NOMO-1 treated with dmso at 0.1 percent for 144 hours (cell line): ENCODE results near the gene MAK.
"Not testable (repeated sequence)": the region's sequence is repeated elsewhere in the genome, so short reads cannot be mapped to it uniquely, and the experiment has no call there.

Experiments
- DNase-seq: peaks from one replicate; lab custom pipeline; 2025; ENCODE audit not compliant: unreplicated experiment; lab: John Stamatoyannopoulos, UW

MAK gene

GRCh38 chr6:10853849-10854300, 15.5 kb upstream of the MAK start:
- not testable (repeated sequence) for DNase-seq

- DNase-seq = no peak
Measured at GRCh38 chr6:10852361-10852960, 14.1 kb upstream of the MAK start.

GRCh38 chr6:10850728-10851127, 12.4 kb upstream of the MAK start:
- no peak for DNase-seq

GRCh38 chr6:10849901-10850300, 11.6 kb upstream of the MAK start:
- no peak for DNase-seq

- DNase-seq = no peak
Measured at GRCh38 chr6:10847684-10848083, 9.3 kb upstream of the MAK start.

GRCh38 chr6:10843554-10843953, 5.2 kb upstream of the MAK start:
- DNase-seq = no peak

GRCh38 chr6:10838794-10839333, 525 bp upstream of the MAK start:
- no peak for DNase-seq

GRCh38 chr6:10837622-10837994, 731 bp downstream of the MAK start:
- DNase-seq = no peak

- no peak for DNase-seq
Measured at GRCh38 chr6:10837009-10837621, 1.2 kb downstream of the MAK start.

- no peak for DNase-seq
Measured at GRCh38 chr6:10834823-10835222, 3.5 kb downstream of the MAK start.

- peak; percentile 48 for DNase-seq
Measured at GRCh38 chr6:10831609-10832008, 6.7 kb downstream of the MAK start.

GRCh38 chr6:10824819-10825218, 13.5 kb downstream of the MAK start:
- no peak for DNase-seq

- no peak for DNase-seq
Measured at GRCh38 chr6:10824297-10824696, 14.0 kb downstream of the MAK start.

GRCh38 chr6:10814176-10814575, 24.2 kb downstream of the MAK start:
- not testable (repeated sequence) for DNase-seq

GRCh38 chr6:10809098-10809497, 29.2 kb downstream of the MAK start:
- DNase-seq = peak; percentile 6

- DNase-seq = no peak
Measured at GRCh38 chr6:10808376-10808775, 30.0 kb downstream of the MAK start.

- DNase-seq = peak; percentile 22
Measured at GRCh38 chr6:10801224-10801848, 37.0 kb downstream of the MAK start.

- no peak for DNase-seq
Measured at GRCh38 chr6:10800810-10801209, 37.5 kb downstream of the MAK start.

- DNase-seq = no peak
Measured at GRCh38 chr6:10794239-10794638, 44.1 kb downstream of the MAK start.

- DNase-seq = no peak
Measured at GRCh38 chr6:10793695-10794094, 44.6 kb downstream of the MAK start.

- no peak for DNase-seq
Measured at GRCh38 chr6:10793035-10793434, 45.3 kb downstream of the MAK start.

GRCh38 chr6:10792101-10792500, 46.2 kb downstream of the MAK start:
- DNase-seq = no peak
